ENCODE measurements around the gene MYO9B. TPM values are rescaled to one million over a fixed set of nuclear protein-coding genes. Genes with fewer than 3 reads are reported as not detected.

Gene MYO9B
- polyA plus RNA-seq, 2 of the 4 experiments (the other 2 are of a cell fraction), result 13.0 to 27.7 TPM

- CTCF ChIA-PET, result no interaction called here
- TF ChIP-seq MAFK (IDR thresholded peaks at IDR 0.05; ENCODE audit: partially characterized antibody), result no peak
- no peak for TF ChIP-seq HEYL (CRISPR knock-in tag; IDR thresholded peaks at IDR 0.05)
- no peak for TF ChIP-seq RAD21 (conservative IDR thresholded peaks at IDR 0.05 in 1 of 2, IDR thresholded peaks at IDR 0.05 in 1 of 2)
- TF ChIP-seq BHLHE40 (IDR thresholded peaks at IDR 0.05; ENCODE audit: low read depth, low read length), result no peak
- TF ChIP-seq HOXB5 (CRISPR knock-in tag; IDR thresholded peaks at IDR 0.05), result no peak
- TF ChIP-seq HES2 (IDR thresholded peaks at IDR 0.05), result no peak
- no peak for FAIRE-seq
- DNase-seq (ENCODE audit: low read depth in 1 of 2, low spot score in 1 of 2), result no peak
- peaks cover under 1% of the 10 kb centered on the region; the same call in 1 of the 3 replicates for H3K4me1 ChIP-seq
- no peak overlapping the region for H3K27ac ChIP-seq
- POLR2A ChIA-PET, result no interaction called here
- H3K4me2 ChIP-seq, result no peak overlapping the region
- H3K9me3 ChIP-seq, result no peaks in the 10 kb centered on the region
- WGBS (ENCODE audit: missing lambda C conversion rate), result 88% methylated on average over 12 of the region's 12 CpGs
- no peak for ATAC-seq
- H3K4me3 ChIP-seq, result no peak overlapping the region
These were observed 38.8 kb downstream of the MYO9B start for GRCh38 chr19:17114414-17114831.

- FAIRE-seq, result no peak
- POLR2A ChIA-PET, result no interaction called here
- ATAC-seq, result no peak
- Histone ChIP-seq H3K27ac (no peak overlapping the region), H3K4me3 (no peak overlapping the region), H3K4me2 (no peak overlapping the region), H3K9me3 (no peaks in the 10 kb centered on the region), H3K4me1 (no peaks in the 10 kb centered on the region)
- 95% methylated on average over 11 of the region's 14 CpGs for WGBS (ENCODE audit: missing lambda C conversion rate)
- no peak for DNase-seq (ENCODE audit: low read depth in 1 of 2, low spot score in 1 of 2)
- TF ChIP-seq ZC3H11A (IDR thresholded peaks at IDR 0.05) (no peak), ZNF302 (CRISPR knock-in tag; IDR thresholded peaks at IDR 0.05) (no peak), RCOR1 (IDR thresholded peaks at IDR 0.05; ENCODE audit: low read depth, low read length) (no peak), KDM1A (IDR thresholded peaks at IDR 0.05; ENCODE audit: low read depth) (no peak), EHMT2 (IDR thresholded peaks at IDR 0.05; ENCODE audit: low read depth) (no peak)
- CTCF ChIA-PET, result interaction anchor here (0.6 kb wide), 1 partner anchor 50 kb away, joined by 3 read pairs; no protein-coding TSS in a partner anchor
These were observed 41.6 kb downstream of the MYO9B start for GRCh38 chr19:17116996-17117702.

GRCh38 chr19:17118957-17119356, 43.4 kb downstream of the MYO9B start:
- FAIRE-seq, result no peak
- no peak for DNase-seq (ENCODE audit: low read depth in 1 of 2, low spot score in 1 of 2)
- ATAC-seq, result no peak
- peak; percentile 44 for TF ChIP-seq ZFP36 (IDR thresholded peaks at IDR 0.05; ENCODE audit: borderline replicate concordance, partially characterized antibody)
- TF ChIP-seq ESRRA (IDR thresholded peaks at IDR 0.05; ENCODE audit: borderline replicate concordance, low read length), result no peak
- TF ChIP-seq RAD21 (conservative IDR thresholded peaks at IDR 0.05 in 1 of 2, IDR thresholded peaks at IDR 0.05 in 1 of 2), result no peak
- POLR2A ChIA-PET, result interaction anchor here (0.6 kb wide), 1 partner anchor 101 kb away, joined by 4 read pairs; no protein-coding TSS in a partner anchor
- H3K4me1 ChIP-seq, result no peaks in the 10 kb centered on the region
- CTCF ChIA-PET, result no interaction called here
- H3K27ac ChIP-seq, result no peak overlapping the region
- no peak overlapping the region for H3K4me3 ChIP-seq
- H3K4me2 ChIP-seq, result no peak overlapping the region
- H3K9me3 ChIP-seq, result no peaks in the 10 kb centered on the region
- WGBS (ENCODE audit: missing lambda C conversion rate), result 90% methylated on average over 5 of the region's 5 CpGs

- ATAC-seq (no peak), DNase-seq (ENCODE audit: low read depth in 1 of 2, low spot score in 1 of 2) (no peak), FAIRE-seq (no peak)
- ChIA-PET CTCF (interaction anchor here (0.6 to 1.0 kb wide), 2 partner anchors 22 to 129 kb away, joined by 3 read pairs; no protein-coding TSS in a partner anchor), POLR2A (no interaction called here)
- H3K4me2 ChIP-seq, result no peak overlapping the region
- peaks cover 8% of the 10 kb centered on the region; the same call in 2 of the 3 replicates for H3K4me1 ChIP-seq
- no peaks in the 10 kb centered on the region for H3K9me3 ChIP-seq
- no peak overlapping the region for H3K27ac ChIP-seq
- H3K4me3 ChIP-seq, result no peak overlapping the region
- TF ChIP-seq POLR2AphosphoS2 (conservative IDR thresholded peaks at IDR 0.05; ENCODE audit: low read length), result no peak
- TF ChIP-seq KDM1A (IDR thresholded peaks at IDR 0.05; ENCODE audit: low read depth), result no peak
- TF ChIP-seq PBX3 (IDR thresholded peaks at IDR 0.05), result no peak
- no peak for TF ChIP-seq FOSL2 (IDR thresholded peaks at IDR 0.05)
- TF ChIP-seq FOSL2 (CRISPR knock-in tag; IDR thresholded peaks at IDR 0.05), result no peak
- no peak for TF ChIP-seq CTCF (IDR thresholded peaks at IDR 0.05)
- TF ChIP-seq BHLHE40 (IDR thresholded peaks at IDR 0.05; ENCODE audit: low read depth, low read length), result no peak
- TF ChIP-seq ATOH8 (CRISPR knock-in tag; IDR thresholded peaks at IDR 0.05; ENCODE audit: low read depth), result no peak
- no peak for TF ChIP-seq MAFK (IDR thresholded peaks at IDR 0.05; ENCODE audit: partially characterized antibody)
- no peak for TF ChIP-seq KDM5A (IDR thresholded peaks at IDR 0.05)
- no peak for TF ChIP-seq EP300 (IDR thresholded peaks at IDR 0.05)
- TF ChIP-seq ELK1 (IDR thresholded peaks at IDR 0.05; ENCODE audit: low read depth, low read length), result no peak
- 80% methylated on average over 9 of the region's 9 CpGs for WGBS (ENCODE audit: missing lambda C conversion rate)
These were observed 46.2 kb downstream of the MYO9B start for GRCh38 chr19:17121736-17122293.

Measured in A549 (cell line).